ENCODE data around the gene COL27A1. TPM values are rescaled to one million over a fixed set of nuclear protein-coding genes. Genes with fewer than 3 reads are reported as not detected.

The COL27A1 gene
- total and polyA plus RNA-seq, 2 donors (not counting 1 experiment from before 2014, with no cell fraction given): 0.16 to 0.27 TPM

DNA sequence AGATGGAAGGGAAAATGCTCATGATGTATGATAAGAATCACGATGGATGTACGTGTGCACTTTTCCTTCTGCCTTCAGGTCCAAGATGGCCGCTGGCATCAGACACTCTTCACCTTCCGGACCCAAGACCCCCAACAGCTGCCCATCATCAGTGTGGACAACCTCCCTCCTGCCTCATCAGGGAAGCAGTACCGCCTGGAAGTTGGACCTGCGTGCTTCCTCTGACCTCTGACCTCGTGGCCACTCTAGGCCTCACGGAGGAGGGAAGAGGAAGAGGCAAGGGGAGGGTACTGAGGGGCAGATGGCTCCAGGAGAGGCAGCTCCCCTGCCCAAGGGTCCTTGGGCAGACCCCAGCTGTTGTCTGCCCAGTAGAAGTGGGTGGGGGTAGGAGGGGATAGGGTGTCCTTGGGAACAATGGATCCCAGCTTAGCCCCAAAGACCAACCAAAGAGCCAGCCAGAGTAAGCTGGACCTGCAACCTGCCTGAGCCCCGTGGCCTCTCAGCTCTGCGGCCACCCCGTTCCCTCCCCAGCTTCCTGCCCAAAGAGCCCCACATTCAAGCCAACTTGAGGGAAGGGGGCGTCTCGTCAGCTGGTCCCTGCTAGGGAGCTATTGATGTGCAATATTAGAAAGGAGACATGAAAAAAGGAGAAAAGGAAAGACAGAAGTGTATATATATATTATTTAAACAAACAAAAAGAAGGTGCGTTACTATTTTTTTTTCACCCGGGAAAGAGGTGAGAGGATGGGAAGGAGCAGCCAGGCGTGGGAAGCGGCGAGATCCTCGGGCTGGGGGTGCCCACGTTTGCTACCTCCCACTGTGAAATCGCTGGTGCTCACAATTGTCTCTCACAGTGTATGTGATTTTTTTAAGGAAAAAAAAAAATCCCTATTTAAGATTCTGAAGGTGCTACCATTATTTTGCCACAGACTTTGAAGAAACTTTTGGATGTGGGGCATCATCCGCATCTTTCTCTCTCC, 155.4 kb downstream of the COL27A1 start:
- ChIA-PET POLR2A (no interaction called here), CTCF (no interaction called here)
- no peaks in the 10 kb centered on the region for H3K36me3 ChIP-seq (replicated peaks in 1 of 2; ENCODE audit: control extremely low read depth in 1 of 2, control insufficient read depth in 1 of 2, extremely low read depth in 1 of 2, insufficient read depth in 2 of 2, low read length in 1 of 2)
- no peaks in the 10 kb centered on the region for H4K20me1 ChIP-seq (ENCODE audit: control insufficient read depth, insufficient read depth, low read length, poor library complexity, severe bottlenecking)
- H3K4me3 Mint-ChIP-seq: no peak overlapping the region
- no peak overlapping the region for H3K27ac Mint-ChIP-seq
- ATAC-seq (ENCODE audit: low read depth): no peak
- 86% methylated on average over 9 of the region's 22 CpGs for WGBS (ENCODE audit: insufficient coverage)
- H3K4me1 ChIP-seq (ENCODE audit: control insufficient read depth in 2 of 2, insufficient read depth in 2 of 2, low read length in 2 of 2): peaks cover 0 to 2% of the 10 kb centered on the region in 2 donors
- no peaks in the 10 kb centered on the region for H3K9me3 Mint-ChIP-seq (ENCODE audit: insufficient read depth)
- no peaks in the 10 kb centered on the region for H3K79me2 ChIP-seq (ENCODE audit: control insufficient read depth, insufficient read depth, low read length)
- no peaks in the 10 kb centered on the region for H3K27me3 Mint-ChIP-seq
- no peak overlapping the region for H2AFZ ChIP-seq (ENCODE audit: insufficient read depth, low read depth, low read length, poor library complexity, severe bottlenecking)
- H3K9ac ChIP-seq (ENCODE audit: low read length): no peak overlapping the region
- H3K4me2 ChIP-seq (replicated peaks; ENCODE audit: low read depth, low read length, poor library complexity, severe bottlenecking): no peak overlapping the region
- H3K4me3 ChIP-seq (ENCODE audit: control extremely low read depth in 1 of 5, extremely low read depth in 1 of 5, insufficient read depth in 1 of 5, low read depth in 2 of 5, low read length in 4 of 5): no peak overlapping the region
- no peak for DNase-seq
- intact Hi-C loops (cut with micrococcal nuclease): no loop called here
- no peak for TF ChIP-seq EZH2 (IDR thresholded peaks at IDR 0.05; ENCODE audit: borderline replicate concordance, insufficient read depth, low read depth, low read length, poor library complexity, severe bottlenecking)
- TF ChIP-seq, protein P1, sequence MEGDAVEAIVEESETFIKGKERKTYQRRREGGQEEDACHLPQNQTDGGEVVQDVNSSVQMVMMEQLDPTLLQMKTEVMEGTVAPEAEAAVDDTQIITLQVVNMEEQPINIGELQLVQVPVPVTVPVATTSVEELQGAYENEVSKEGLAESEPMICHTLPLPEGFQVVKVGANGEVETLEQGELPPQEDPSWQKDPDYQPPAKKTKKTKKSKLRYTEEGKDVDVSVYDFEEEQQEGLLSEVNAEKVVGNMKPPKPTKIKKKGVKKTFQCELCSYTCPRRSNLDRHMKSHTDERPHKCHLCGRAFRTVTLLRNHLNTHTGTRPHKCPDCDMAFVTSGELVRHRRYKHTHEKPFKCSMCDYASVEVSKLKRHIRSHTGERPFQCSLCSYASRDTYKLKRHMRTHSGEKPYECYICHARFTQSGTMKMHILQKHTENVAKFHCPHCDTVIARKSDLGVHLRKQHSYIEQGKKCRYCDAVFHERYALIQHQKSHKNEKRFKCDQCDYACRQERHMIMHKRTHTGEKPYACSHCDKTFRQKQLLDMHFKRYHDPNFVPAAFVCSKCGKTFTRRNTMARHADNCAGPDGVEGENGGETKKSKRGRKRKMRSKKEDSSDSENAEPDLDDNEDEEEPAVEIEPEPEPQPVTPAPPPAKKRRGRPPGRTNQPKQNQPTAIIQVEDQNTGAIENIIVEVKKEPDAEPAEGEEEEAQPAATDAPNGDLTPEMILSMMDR (IDR thresholded peaks at IDR 0.05): no peak
- no peak overlapping the region for H3K27ac ChIP-seq (ENCODE audit: low read length in 2 of 2)
- no peaks in the 10 kb centered on the region for H3K27me3 ChIP-seq (replicated peaks in 1 of 4; ENCODE audit: control extremely low read depth in 1 of 4, control insufficient read depth in 3 of 4, insufficient read depth in 4 of 4, low read length in 3 of 4)
- H3K4me1 Mint-ChIP-seq: peaks cover under 1% of the 10 kb centered on the region
- peaks cover 0 to 14% (median 3%) of the 10 kb centered on the region in 3 donors for H3K9me3 ChIP-seq (ENCODE audit: control extremely low read depth in 1 of 3, control insufficient read depth in 2 of 3, insufficient read depth in 1 of 3, low read length in 2 of 3)
